ENCODE measurements around the gene KCNJ10. TPM values are rescaled to one million over a fixed set of nuclear protein-coding genes. Genes with fewer than 3 reads are reported as not detected.

KCNJ10 gene
- total RNA-seq, 1 donor from 2014 or later = not detected

GRCh38 chr1:160006312-160006940 is 63.5 kb downstream of the KCNJ10 start:
- ATAC-seq = peak; percentile 91
- Histone ChIP-seq H3K4me3 (no peak overlapping the region), H3K4me1 (no peaks in the 10 kb centered on the region), H3K27ac (no peak overlapping the region), H3K9me3 (no peaks in the 10 kb centered on the region), H3K27me3 (no peaks in the 10 kb centered on the region), H3K36me3 (no peaks in the 10 kb centered on the region)
- peak; percentile 87 for TF ChIP-seq CTCF (IDR thresholded peaks at IDR 0.05)
- peak; percentile 89 for DNase-seq
- intact Hi-C loops (cut with DNase I) = loop anchor here (5.0 kb wide), 1 partner anchor 69 kb away; no protein-coding TSS in a partner anchor

GRCh38 chr1:160005070-160005469 is 64.9 kb downstream of the KCNJ10 start:
- no peak overlapping the region for H3K27ac ChIP-seq
- H3K27me3 ChIP-seq = peaks cover 6% of the 10 kb centered on the region
- ATAC-seq (no peak), DNase-seq (no peak)
- H3K9me3 ChIP-seq = no peaks in the 10 kb centered on the region
- no peaks in the 10 kb centered on the region for H3K4me1 ChIP-seq
- no peaks in the 10 kb centered on the region for H3K36me3 ChIP-seq
- intact Hi-C loops (cut with DNase I) = loop anchor here (5.0 kb wide), 1 partner anchor 68 kb away; no protein-coding TSS in a partner anchor
- no peak for TF ChIP-seq CTCF (IDR thresholded peaks at IDR 0.05)
- no peak overlapping the region for H3K4me3 ChIP-seq

- Histone ChIP-seq H3K27me3 (peaks cover 6% of the 10 kb centered on the region), H3K9me3 (no peaks in the 10 kb centered on the region), H3K27ac (no peak overlapping the region), H3K36me3 (no peaks in the 10 kb centered on the region), H3K4me3 (no peak overlapping the region), H3K4me1 (no peaks in the 10 kb centered on the region)
- intact Hi-C loops (cut with DNase I) = no loop called here
- TF ChIP-seq CTCF (IDR thresholded peaks at IDR 0.05) = no peak
- no peak for DNase-seq
- ATAC-seq = no peak
Observed at GRCh38 chr1:160004425-160004824, 65.5 kb downstream of the KCNJ10 start.

GRCh38 chr1:160004001-160004400 is 66.0 kb downstream of the KCNJ10 start:
- no peak for TF ChIP-seq CTCF (IDR thresholded peaks at IDR 0.05)
- H3K27me3 ChIP-seq = peaks cover 6% of the 10 kb centered on the region
- ATAC-seq (no peak), DNase-seq (no peak)
- no peak overlapping the region for H3K27ac ChIP-seq
- no peaks in the 10 kb centered on the region for H3K9me3 ChIP-seq
- no peaks in the 10 kb centered on the region for H3K4me1 ChIP-seq
- intact Hi-C loops (cut with DNase I) = no loop called here
- no peaks in the 10 kb centered on the region for H3K36me3 ChIP-seq
- no peak overlapping the region for H3K4me3 ChIP-seq

GRCh38 chr1:160001440-160001839 is 68.5 kb downstream of the KCNJ10 start:
- no peaks in the 10 kb centered on the region for H3K36me3 ChIP-seq
- no peaks in the 10 kb centered on the region for H3K4me1 ChIP-seq
- peaks cover 6% of the 10 kb centered on the region for H3K27me3 ChIP-seq
- no peak for TF ChIP-seq CTCF (IDR thresholded peaks at IDR 0.05)
- intact Hi-C loops (cut with DNase I) = no loop called here
- H3K4me3 ChIP-seq = no peak overlapping the region
- H3K27ac ChIP-seq = no peak overlapping the region
- DNase-seq (no peak), ATAC-seq (no peak)
- no peaks in the 10 kb centered on the region for H3K9me3 ChIP-seq

- Histone ChIP-seq H3K36me3 (no peaks in the 10 kb centered on the region), H3K27me3 (peaks cover 6% of the 10 kb centered on the region), H3K9me3 (no peaks in the 10 kb centered on the region), H3K4me3 (no peak overlapping the region), H3K4me1 (no peaks in the 10 kb centered on the region), H3K27ac (no peak overlapping the region)
- DNase-seq (no peak), ATAC-seq (no peak)
- TF ChIP-seq CTCF (IDR thresholded peaks at IDR 0.05) = no peak
- intact Hi-C loops (cut with DNase I) = no loop called here
Observed at GRCh38 chr1:159999204-159999603, 70.8 kb downstream of the KCNJ10 start.
